HG03039 (cell line): Measurements from ENCODE around the gene STAT5A.
"Not testable (repeated sequence)": the region's sequence is repeated elsewhere in the genome, so short reads cannot be mapped to it uniquely, and the experiment has no call there.

Experiments used
- ATAC-seq: cut with Tn5 transposase; IDR thresholded peaks from one replicate; pipeline ENCODE4 v1.9.1; 2021; ENCODE audit warnings: mild to moderate bottlenecking, moderate library complexity; ENCODE audit not compliant: unreplicated experiment

The STAT5A gene

GRCh38 chr17:42287977-42288802 is at the start of gene STAT5A:
Gene STAT5A, plus strand, starts transcription at chr17:42288498. Its CDS starts 914 bp downstream, at chr17:42289412.
- peak; percentile 36 for ATAC-seq

GRCh38 chr17:42239576-42239975 is 48.7 kb upstream of the STAT5A start:
- ATAC-seq, result not testable (repeated sequence)

GRCh38 chr17:42240201-42240600 is 48.1 kb upstream of the STAT5A start:
- ATAC-seq, result no peak

- ATAC-seq, result not testable (repeated sequence)
These were observed 47.4 kb upstream of the STAT5A start for GRCh38 chr17:42240863-42241262.

GRCh38 chr17:42241871-42242270 is 46.4 kb upstream of the STAT5A start:
- ATAC-seq, result no peak

GRCh38 chr17:42243493-42243982 is 44.8 kb upstream of the STAT5A start:
- ATAC-seq, result no peak

- ATAC-seq, result not testable (repeated sequence)
These were observed 44.2 kb upstream of the STAT5A start for GRCh38 chr17:42244116-42244515.

GRCh38 chr17:42245183-42245582 is 43.1 kb upstream of the STAT5A start:
- ATAC-seq, result not testable (repeated sequence)

- no peak for ATAC-seq
These were observed 41.8 kb upstream of the STAT5A start for GRCh38 chr17:42246515-42246914.

- no peak for ATAC-seq
These were observed 40.6 kb upstream of the STAT5A start for GRCh38 chr17:42247734-42248133.

- ATAC-seq, result peak; percentile 69
These were observed 39.7 kb upstream of the STAT5A start for GRCh38 chr17:42248351-42249179.

- no peak for ATAC-seq
These were observed 38.4 kb upstream of the STAT5A start for GRCh38 chr17:42249681-42250446.

GRCh38 chr17:42251115-42251514 is 37.2 kb upstream of the STAT5A start:
- no peak for ATAC-seq

- no peak for ATAC-seq
These were observed 35.4 kb upstream of the STAT5A start for GRCh38 chr17:42252597-42253550.

- ATAC-seq, result no peak
These were observed 34.7 kb upstream of the STAT5A start for GRCh38 chr17:42253578-42253977.

- ATAC-seq, result no peak
These were observed 32.9 kb upstream of the STAT5A start for GRCh38 chr17:42255445-42255844.

- ATAC-seq, result no peak
These were observed 28.0 kb upstream of the STAT5A start for GRCh38 chr17:42260318-42260717.

- ATAC-seq, result not testable (repeated sequence)
These were observed 23.9 kb upstream of the STAT5A start for GRCh38 chr17:42264366-42264765.

GRCh38 chr17:42266462-42266861 is 21.8 kb upstream of the STAT5A start:
- ATAC-seq, result no peak
